Heart right ventricle (tissue), 16 donors: Measurements from ENCODE around the gene GRM8. TPM values are rescaled to one million over a fixed set of nuclear protein-coding genes. Genes with fewer than 3 reads are reported as not detected.

Experiments used
- ATAC-seq, 8 donors: fragments of 200-7000 bp; cut with Tn5 transposase; one replicate each; pipeline ENCODE4 v1.9.1; 2020; ENCODE audit warnings: mild to moderate bottlenecking in 8 of 8, moderate library complexity in 8 of 8, moderate number of reproducible peaks in 1 of 8
- DNase-seq, 2 donors: peaks; one replicate each; pipeline ENCODE4 v3.0.0-alpha.2; 2020
- H3K27ac ChIP-seq, 10 donors: fragments of 200-600 bp; sonication (generic) in 2 of 10; one replicate each; pipeline versions ENCODE4 v1.5.0 to v1.8.0; 2020 to 2022; ENCODE audit warnings: mild to moderate bottlenecking in 3 of 10
- H3K27me3 ChIP-seq, 7 donors: fragments of 200-600 bp; one replicate each; pipeline ENCODE4 v1.8.0; 2021 to 2022; ENCODE audit warnings: mild to moderate bottlenecking in 2 of 7
- H3K36me3 ChIP-seq, 9 donors: fragments of 200-600 bp; sonication (generic) in 1 of 9; one replicate each; pipeline versions ENCODE4 v1.5.0 to v1.8.0; 2020 to 2022; ENCODE audit warnings: mild to moderate bottlenecking in 2 of 9
- H3K4me1 ChIP-seq, 9 donors: fragments of 200-600 bp; sonication (generic) in 1 of 9; one replicate each; pipeline versions ENCODE4 v1.5.0 to v1.8.0; 2020 to 2022; ENCODE audit warnings: mild to moderate bottlenecking in 4 of 9
- H3K4me3 ChIP-seq, 10 donors: fragments of 200-600 bp; sonication (generic) in 2 of 10; one replicate each; pipeline versions ENCODE4 v1.5.0 to v1.8.0; 2020 to 2022; ENCODE audit warnings: mild to moderate bottlenecking in 7 of 10, moderate library complexity in 2 of 10
- H3K9me3 ChIP-seq, 11 donors: fragments of 200-600 bp in 10 of 11; sonication (generic) in 2 of 11; one replicate each; pipeline versions ENCODE4 v1.5.0 to v1.8.0; 2013 to 2022; ENCODE audit warnings: mild to moderate bottlenecking in 2 of 11, control low read depth in 1 of 11, moderate library complexity in 1 of 11
- WGBS, 2 donors: extraction: QIAGEN DNeasy Blood & Tissue Kit; methylation state at CpG; one replicate each; pipeline ENCODE4 v1.1.7; 2013; ENCODE audit warnings: inconsistent platforms in 1 of 2; 5-methylcytosine and 5-hydroxymethylcytosine counted together
- intact Hi-C, 10 donors: fragments of 100-400 bp; cut with DNase I; formaldehyde crosslinking; loops; one replicate each; pipeline versions ENCODE4 v1.11.1 to v1.14.2; 2022
- polyA plus RNA-seq, 2 donors: library from polyadenylated mRNA; stranded (reverse); fragments of 200-250 nt; gene quantifications; one replicate each; pipeline ENCODE4 v1.2.3, GENCODE V29; 2013
- total RNA-seq, 10 donors: library from RNA; stranded (reverse); fragmentation: NEBNext Ultra II Directional in 3 of 10; extraction: Animal tissue kit (Norgen Biotek cat#: 25700) in 3 of 10; gene quantifications; one replicate each; pipeline versions ENCODE4 v1.2.1 to v1.2.4, GENCODE V29; 2021 to 2023
- TF ChIP-seq, protein P1 (sequence below), 9 donors: fragments of 200-600 bp; sonication (generic) in 2 of 9; IDR thresholded peaks; one replicate each; pipeline versions ENCODE4 v1.5.0 to v1.8.0; 2021 to 2022; ENCODE audit warnings: antibody characterized with exemption in 9 of 9, mild to moderate bottlenecking in 5 of 9, moderate library complexity in 1 of 9
- donor health status: Arrhythmogenic right ventricular cardiomyopathy.
- donor health status: ischemic (EF 13 %, LVEDD 7.1; RV severe dilation, severe dysfunction).
- donor health status: healthy with polysubstance abuse.
- donor health status: DM: no; HTN: yes; CAD: no.
- donor health status: DM: no; HTN: no; CAD: no.
- donor health status: ischemic (EF 25% LVEDD 6.9; RV normal size, moderate dysfunction).
- donor health status: ischemic (EF 25% LVEDD 5.7; RV mildly dilated, moderate dysfunction).
- donor health status: healthy.
- donor health status: DM: yes; HTN: yes; CAD: no.
- donor health status: Ischemic cardiomyopathy.
- donor health status: ischemic (EF 35%, LVEDD 5.7; RV mildly dilated, moderate dysfunction).
- donor health status: nonischemic (EF 11% LVEDD 7.7; RV severe dilation, severe dysfunction).
- donor health status: DM: yes; HTN: yes; CAD: no.
- donor health status: PGD.
- donor health status: ischemic (EF 29% LVEDD 5.4; RV normal size, mild dysfunction).
- donor health status: nonischemic (EF 23%, LVEDD 6.1; RV moderate dilation, normal function).

The GRM8 gene
- total and polyA plus RNA-seq, 12 donors: 0.13 to 0.68 (median 0.34) TPM; not detected in 5

GRCh38 chr7:126441745-126442144 is 811.0 kb downstream of the GRM8 start:
- Histone ChIP-seq H3K27ac (no peak overlapping the region), H3K27me3 (no peaks in the 10 kb centered on the region), H3K36me3 (no peaks in the 10 kb centered on the region), H3K9me3 (no peaks in the 10 kb centered on the region), H3K4me1 (peaks cover 0 to 5% (median 0%) of the 10 kb centered on the region in 9 donors), H3K4me3 (no peak overlapping the region)
- TF ChIP-seq, protein P1, sequence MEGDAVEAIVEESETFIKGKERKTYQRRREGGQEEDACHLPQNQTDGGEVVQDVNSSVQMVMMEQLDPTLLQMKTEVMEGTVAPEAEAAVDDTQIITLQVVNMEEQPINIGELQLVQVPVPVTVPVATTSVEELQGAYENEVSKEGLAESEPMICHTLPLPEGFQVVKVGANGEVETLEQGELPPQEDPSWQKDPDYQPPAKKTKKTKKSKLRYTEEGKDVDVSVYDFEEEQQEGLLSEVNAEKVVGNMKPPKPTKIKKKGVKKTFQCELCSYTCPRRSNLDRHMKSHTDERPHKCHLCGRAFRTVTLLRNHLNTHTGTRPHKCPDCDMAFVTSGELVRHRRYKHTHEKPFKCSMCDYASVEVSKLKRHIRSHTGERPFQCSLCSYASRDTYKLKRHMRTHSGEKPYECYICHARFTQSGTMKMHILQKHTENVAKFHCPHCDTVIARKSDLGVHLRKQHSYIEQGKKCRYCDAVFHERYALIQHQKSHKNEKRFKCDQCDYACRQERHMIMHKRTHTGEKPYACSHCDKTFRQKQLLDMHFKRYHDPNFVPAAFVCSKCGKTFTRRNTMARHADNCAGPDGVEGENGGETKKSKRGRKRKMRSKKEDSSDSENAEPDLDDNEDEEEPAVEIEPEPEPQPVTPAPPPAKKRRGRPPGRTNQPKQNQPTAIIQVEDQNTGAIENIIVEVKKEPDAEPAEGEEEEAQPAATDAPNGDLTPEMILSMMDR (IDR thresholded peaks at IDR 0.05): no peak
- intact Hi-C loops: loop anchor here in 1 of 10 donors (10.0 kb wide), 1 partner anchor 53 kb away; no protein-coding TSS in a partner anchor
- DNase-seq: no peak
- no peak for ATAC-seq
- 60 to 77% methylated on average over 2 of the region's 2 CpGs for WGBS, 2 donors

GRCh38 chr7:126440542-126440941 is 812.2 kb downstream of the GRM8 start:
- Histone ChIP-seq H3K36me3 (no peaks in the 10 kb centered on the region), H3K4me3 (no peak overlapping the region), H3K9me3 (no peaks in the 10 kb centered on the region), H3K4me1 (peaks cover 0 to 10% (median 0%) of the 10 kb centered on the region in 9 donors), H3K27ac (no peak overlapping the region), H3K27me3 (no peaks in the 10 kb centered on the region)
- ATAC-seq (no peak), DNase-seq (no peak)
- 70 to 93% methylated on average over 2 of the region's 2 CpGs for WGBS, 2 donors
- TF ChIP-seq, protein P1 (IDR thresholded peaks at IDR 0.05): no peak
- intact Hi-C loops: loop anchor here in 1 of 10 donors (10.0 kb wide), 1 partner anchor 54 kb away; no protein-coding TSS in a partner anchor

DNA sequence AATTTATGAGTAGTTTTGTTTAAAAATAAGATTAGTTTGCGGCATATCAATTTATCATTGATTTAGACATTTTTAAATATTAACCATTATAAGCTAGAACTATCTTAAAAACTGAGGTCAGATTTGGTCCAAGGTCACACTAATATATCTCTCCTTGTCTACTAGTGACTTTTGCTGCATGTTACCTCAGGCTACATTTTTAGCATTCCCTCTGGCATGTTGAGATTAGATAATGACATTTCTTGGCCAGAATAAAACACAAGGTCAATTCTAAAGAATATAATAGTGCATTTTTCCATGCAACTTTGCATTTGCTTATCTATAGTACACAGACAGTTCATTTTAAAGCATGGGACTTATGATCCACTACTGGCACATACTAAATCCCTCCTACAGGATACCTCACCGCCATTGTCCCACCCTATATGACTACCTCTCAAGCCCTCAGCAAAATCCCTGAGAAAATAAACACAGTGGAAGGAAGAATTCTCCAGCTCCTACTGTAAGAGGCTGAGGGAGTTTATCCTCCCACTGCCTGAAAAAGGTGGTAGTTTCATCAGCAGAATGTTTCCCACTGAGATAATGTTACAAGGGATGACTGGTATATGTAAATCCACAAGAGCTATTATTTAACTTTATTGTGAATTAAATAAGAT is 816.4 kb downstream of the GRM8 start:
- Histone ChIP-seq H3K4me1 (peaks cover 0 to 10% (median 0%) of the 10 kb centered on the region in 9 donors), H3K9me3 (no peaks in the 10 kb centered on the region), H3K4me3 (no peak overlapping the region), H3K36me3 (no peaks in the 10 kb centered on the region), H3K27ac (peak overlapping the region in 3 of 10 donors; percentile 6 to 35 (median 28)), H3K27me3 (no peaks in the 10 kb centered on the region)
- intact Hi-C loops: no loop called here
- peak in 2 of 8 donors; percentile 24 to 44 for ATAC-seq
- TF ChIP-seq, protein P1 (IDR thresholded peaks at IDR 0.05): no peak
- 30 to 31% methylated on average over 2 of the region's 2 CpGs for WGBS, 2 donors
- DNase-seq: no peak

DNA sequence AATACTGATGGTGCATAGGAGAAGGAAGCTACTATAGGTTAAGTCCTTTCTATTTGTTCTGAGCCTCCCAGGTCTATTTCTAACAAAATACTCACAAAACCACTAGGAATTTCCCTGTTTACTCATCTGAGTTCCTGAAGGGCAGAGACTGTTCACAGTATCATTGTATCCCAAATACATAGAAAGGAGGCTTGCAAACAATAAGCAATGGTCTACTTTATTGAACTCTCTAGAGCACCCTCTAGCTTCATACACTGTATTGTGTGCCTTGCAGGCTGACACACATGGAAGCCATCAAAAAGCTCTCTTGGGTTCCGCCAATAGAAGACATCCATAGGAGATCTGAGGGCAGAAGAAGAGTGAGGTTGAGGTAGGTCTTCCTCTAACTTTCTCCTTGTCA is 826.1 kb downstream of the GRM8 start:
- TF ChIP-seq, protein P1 (IDR thresholded peaks at IDR 0.05): no peak
- H3K4me1 ChIP-seq: no peaks in the 10 kb centered on the region
- WGBS, 2 donors: 89 to 100% methylated on average over 1 of the region's 1 CpG
- no peak overlapping the region for H3K27ac ChIP-seq
- H3K4me3 ChIP-seq: no peak overlapping the region
- ATAC-seq: no peak
- DNase-seq: no peak
- no peaks in the 10 kb centered on the region for H3K9me3 ChIP-seq
- no peaks in the 10 kb centered on the region for H3K27me3 ChIP-seq
- intact Hi-C loops: no loop called here
- no peaks in the 10 kb centered on the region for H3K36me3 ChIP-seq
